ENCODE data around the gene ADCY7. TPM values are rescaled to one million over a fixed set of nuclear protein-coding genes. Genes with fewer than 3 reads are reported as not detected.

The ADCY7 gene
- polyA plus RNA-seq, 1 donor from 2014 or later: 40.6 TPM

DNA sequence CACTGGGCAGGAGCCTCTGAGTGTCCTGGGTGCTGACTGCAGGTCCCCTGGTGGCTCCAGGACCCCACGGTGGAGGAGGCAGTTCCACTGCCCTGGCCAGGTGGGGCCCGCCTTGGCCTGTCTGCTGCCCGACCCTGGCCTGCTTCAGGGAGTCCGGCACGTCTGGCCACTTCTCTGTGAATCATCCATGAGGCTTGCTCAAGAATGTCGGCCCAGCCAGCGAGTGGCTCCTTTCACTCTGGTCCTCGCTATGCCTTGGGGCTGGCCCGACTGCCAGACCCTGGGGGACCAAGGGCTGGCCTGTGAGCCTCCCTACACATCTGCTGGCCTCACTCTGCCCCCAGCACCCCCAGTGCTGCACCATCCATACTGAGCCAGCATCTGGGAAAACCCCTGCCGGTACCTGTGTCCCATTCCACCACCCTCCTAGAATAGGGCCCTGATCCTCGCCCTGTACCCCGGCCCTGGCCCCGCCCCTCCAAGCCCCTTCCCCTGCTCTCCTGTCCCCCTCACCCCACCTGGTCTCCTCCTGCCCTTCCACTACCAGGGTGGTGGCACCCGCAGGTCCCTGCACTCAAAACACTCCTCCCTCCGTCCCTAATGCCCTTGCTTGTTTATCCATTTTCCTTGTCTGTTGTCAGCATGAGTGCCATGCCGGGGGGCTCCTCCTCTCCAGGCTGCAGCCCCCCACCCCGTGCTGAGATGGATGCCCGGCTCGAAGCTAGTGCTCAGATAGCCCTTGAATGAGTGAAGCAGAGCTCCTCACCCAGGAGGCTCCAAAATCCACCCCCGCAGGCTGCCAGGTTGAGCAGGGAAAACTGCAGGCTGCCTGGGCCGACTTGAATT, 35.5 kb downstream of the ADCY7 start:
- Mint-ChIP-seq H3K36me3 (no peaks in the 10 kb centered on the region), H3K27ac (no peak overlapping the region), H3K4me1 (peaks cover 0 to 2% (median 0%) of the 10 kb centered on the region in 3 donors), H3K4me3 (no peak overlapping the region), H3K27me3 (no peaks in the 10 kb centered on the region), H3K9me3 (no peaks in the 10 kb centered on the region)

DNA sequence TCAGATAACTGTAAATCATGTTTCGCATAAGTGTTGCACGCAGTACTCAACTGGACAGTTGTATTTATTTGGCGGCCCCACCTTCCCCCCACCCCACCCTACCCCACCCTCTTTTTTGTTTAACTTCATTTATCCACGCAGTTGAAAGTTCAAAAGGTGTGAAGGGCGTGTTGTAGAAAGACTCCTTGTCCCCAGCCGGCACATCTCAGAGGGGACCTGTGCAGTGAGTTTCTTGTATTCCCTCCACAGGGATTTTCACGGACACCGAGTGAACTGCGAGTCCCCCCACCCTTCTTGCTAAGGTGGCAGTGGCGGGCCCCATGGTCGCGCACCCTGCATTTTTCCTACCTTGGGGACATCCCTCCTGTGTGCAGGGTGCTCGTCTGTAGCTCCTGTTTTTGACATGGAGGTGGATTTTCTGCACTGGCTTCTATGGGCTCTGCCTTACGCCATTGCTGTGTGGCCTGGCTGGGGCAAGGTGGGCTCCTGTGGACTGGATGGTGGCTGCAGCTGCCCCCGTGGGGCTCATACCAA, 36.2 kb downstream of the ADCY7 start:
- no peak overlapping the region for H3K27ac Mint-ChIP-seq
- H3K4me1 Mint-ChIP-seq: peaks cover 0 to 2% (median 0%) of the 10 kb centered on the region in 3 donors
- H3K9me3 Mint-ChIP-seq: no peaks in the 10 kb centered on the region
- no peaks in the 10 kb centered on the region for H3K36me3 Mint-ChIP-seq
- H3K27me3 Mint-ChIP-seq: no peaks in the 10 kb centered on the region
- H3K4me3 Mint-ChIP-seq: no peak overlapping the region

GRCh38 chr16:50303041-50303604, 36.8 kb downstream of the ADCY7 start:
- Mint-ChIP-seq H3K4me1 (peaks cover 0 to 2% (median 0%) of the 10 kb centered on the region in 3 donors), H3K9me3 (no peaks in the 10 kb centered on the region), H3K27ac (no peak overlapping the region), H3K27me3 (no peaks in the 10 kb centered on the region), H3K36me3 (no peaks in the 10 kb centered on the region), H3K4me3 (no peak overlapping the region)

- H3K9me3 Mint-ChIP-seq: no peaks in the 10 kb centered on the region
- H3K4me1 Mint-ChIP-seq: no peaks in the 10 kb centered on the region
- no peaks in the 10 kb centered on the region for H3K36me3 Mint-ChIP-seq
- no peaks in the 10 kb centered on the region for H3K27me3 Mint-ChIP-seq
- H3K4me3 Mint-ChIP-seq: no peak overlapping the region
- no peak overlapping the region for H3K27ac Mint-ChIP-seq
Measured at GRCh38 chr16:50303605-50304466, 37.5 kb downstream of the ADCY7 start.

DNA sequence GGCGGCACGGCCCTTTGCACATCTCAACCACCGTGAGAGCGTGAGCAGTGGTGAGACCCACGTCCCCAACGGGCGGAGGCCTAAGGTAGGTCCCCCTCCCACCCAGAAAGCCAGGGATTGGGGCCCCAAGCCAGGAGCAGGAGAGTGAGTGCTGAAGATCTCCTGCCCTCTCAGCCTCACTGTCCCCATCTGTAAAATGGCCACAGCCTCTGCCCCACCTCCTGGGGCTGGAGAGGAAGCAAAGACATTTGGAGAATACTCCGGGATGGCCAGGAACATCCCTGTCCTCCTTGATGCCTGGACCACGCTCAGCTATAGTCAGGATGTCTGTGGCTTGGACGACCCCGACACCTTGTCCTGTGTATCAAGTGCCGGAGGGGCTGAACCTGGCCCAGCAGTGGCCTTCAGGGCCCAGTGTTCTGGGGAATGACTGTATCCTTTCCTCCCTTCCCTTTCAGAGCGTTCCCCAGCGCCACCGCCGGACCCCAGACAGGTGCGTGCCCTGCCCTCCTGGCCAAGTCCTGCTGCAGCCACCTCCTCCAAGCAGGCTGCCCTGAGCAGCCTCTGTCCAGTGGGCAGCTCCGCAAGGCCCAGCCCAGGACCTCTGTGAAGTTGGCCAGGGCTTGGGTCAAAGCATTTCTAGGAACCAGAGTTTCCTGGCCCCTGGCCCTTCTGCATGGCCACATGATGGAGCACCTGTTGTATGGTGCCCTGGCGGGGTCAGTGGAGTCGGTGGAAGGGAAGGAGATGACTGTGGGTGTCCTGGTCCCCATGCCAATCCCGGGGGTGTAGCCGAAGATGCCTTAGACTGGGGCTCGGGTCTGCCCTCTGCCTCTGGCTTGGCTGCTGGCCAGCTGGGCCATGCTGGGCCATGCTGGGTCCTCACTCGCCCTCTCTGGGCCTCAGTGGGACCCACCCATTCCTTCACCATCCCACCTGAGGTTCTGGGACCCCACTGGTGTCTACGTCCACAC, 38.4 kb downstream of the ADCY7 start:
- no peaks in the 10 kb centered on the region for H3K27me3 Mint-ChIP-seq
- H3K9me3 Mint-ChIP-seq: no peaks in the 10 kb centered on the region
- H3K27ac Mint-ChIP-seq: no peak overlapping the region
- H3K4me3 Mint-ChIP-seq: peak overlapping the region in 1 of 4 donors; percentile 8
- H3K36me3 Mint-ChIP-seq: no peaks in the 10 kb centered on the region
- H3K4me1 Mint-ChIP-seq: no peaks in the 10 kb centered on the region

- Mint-ChIP-seq H3K4me1 (no peaks in the 10 kb centered on the region), H3K4me3 (no peak overlapping the region), H3K27ac (no peak overlapping the region), H3K36me3 (no peaks in the 10 kb centered on the region), H3K27me3 (no peaks in the 10 kb centered on the region), H3K9me3 (no peaks in the 10 kb centered on the region)
Measured at GRCh38 chr16:50305441-50306061, 39.2 kb downstream of the ADCY7 start.

DNA sequence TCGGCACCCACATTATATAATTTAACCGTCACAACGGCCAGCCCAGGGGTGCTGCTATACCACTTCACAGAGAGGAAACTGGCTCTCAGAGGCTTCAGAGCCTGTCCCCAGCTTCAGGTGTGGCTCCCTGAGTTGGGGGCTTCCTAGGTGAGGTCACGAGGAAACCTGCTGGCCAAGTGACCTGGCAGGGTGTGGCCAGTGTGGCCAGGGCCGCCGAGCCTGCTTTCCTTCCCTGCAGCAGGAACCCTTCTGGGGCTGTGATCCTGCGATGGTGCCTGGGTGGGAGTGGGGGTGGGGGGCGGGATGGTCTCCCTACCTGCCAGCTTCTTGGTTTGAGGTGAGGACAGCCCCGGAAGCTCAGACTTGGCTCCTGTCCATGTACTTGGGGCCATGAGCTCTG, 39.9 kb downstream of the ADCY7 start:
- no peaks in the 10 kb centered on the region for H3K9me3 Mint-ChIP-seq
- no peak overlapping the region for H3K27ac Mint-ChIP-seq
- H3K36me3 Mint-ChIP-seq: no peaks in the 10 kb centered on the region
- H3K27me3 Mint-ChIP-seq: no peaks in the 10 kb centered on the region
- no peak overlapping the region for H3K4me3 Mint-ChIP-seq
- H3K4me1 Mint-ChIP-seq: no peaks in the 10 kb centered on the region

GRCh38 chr16:50308237-50308965, 42.0 kb downstream of the ADCY7 start:
- Mint-ChIP-seq H3K27ac (peak overlapping the region in 2 of 3 donors; percentile 39 to 58), H3K4me3 (no peak overlapping the region), H3K27me3 (no peaks in the 10 kb centered on the region), H3K9me3 (no peaks in the 10 kb centered on the region), H3K36me3 (no peaks in the 10 kb centered on the region), H3K4me1 (no peaks in the 10 kb centered on the region)

GRCh38 chr16:50309156-50309526, 42.8 kb downstream of the ADCY7 start:
- Mint-ChIP-seq H3K9me3 (no peaks in the 10 kb centered on the region), H3K27me3 (no peaks in the 10 kb centered on the region), H3K27ac (peak overlapping the region in 1 of 3 donors; percentile 58), H3K4me3 (no peak overlapping the region), H3K4me1 (peaks cover 0 to 1% (median 0%) of the 10 kb centered on the region in 3 donors), H3K36me3 (no peaks in the 10 kb centered on the region)

DNA sequence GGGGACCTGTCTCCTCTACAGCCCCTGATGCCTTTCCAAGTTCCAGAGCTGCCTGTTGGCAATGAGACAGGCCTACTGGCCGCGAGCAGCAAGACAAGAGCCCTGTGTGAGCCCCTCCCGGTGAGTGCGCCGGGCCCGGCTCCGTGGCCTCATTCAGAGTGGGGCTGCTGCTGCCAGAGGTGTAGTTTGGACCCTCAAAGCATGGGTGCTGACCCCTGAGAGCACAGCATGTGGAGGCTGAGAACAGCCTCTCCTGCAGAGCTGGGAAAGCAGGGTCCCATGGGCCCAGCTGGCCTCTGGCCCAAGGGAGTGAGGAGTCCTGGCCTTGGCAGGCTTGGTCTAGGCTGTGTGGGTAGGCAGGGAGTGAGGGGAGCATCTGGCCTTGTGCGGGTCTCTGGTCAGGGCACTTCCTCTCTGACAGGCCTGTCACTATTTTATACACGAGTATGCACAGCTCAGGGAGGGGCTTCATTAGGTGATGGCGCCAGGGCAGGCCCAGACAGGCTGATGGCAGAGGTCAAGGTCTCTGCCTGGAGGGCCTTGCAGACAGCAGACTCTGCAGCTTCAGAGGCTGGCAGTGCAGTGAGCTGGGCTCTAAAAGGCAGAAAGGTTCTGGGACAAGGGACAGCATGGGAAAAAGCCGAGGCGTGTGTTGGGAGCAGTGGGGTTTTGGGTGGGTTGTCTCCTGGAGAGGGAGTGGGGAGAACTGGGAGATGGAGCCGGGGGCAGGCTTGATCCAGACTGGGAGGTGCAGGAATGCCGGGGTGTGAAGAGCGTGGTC, 43.4 kb downstream of the ADCY7 start:
- H3K27ac Mint-ChIP-seq: peak overlapping the region in 2 of 3 donors; percentile 65 to 68
- no peaks in the 10 kb centered on the region for H3K36me3 Mint-ChIP-seq
- H3K4me3 Mint-ChIP-seq: no peak overlapping the region
- H3K9me3 Mint-ChIP-seq: no peaks in the 10 kb centered on the region
- no peaks in the 10 kb centered on the region for H3K27me3 Mint-ChIP-seq
- H3K4me1 Mint-ChIP-seq: peaks cover 0 to 1% (median 0%) of the 10 kb centered on the region in 3 donors

DNA sequence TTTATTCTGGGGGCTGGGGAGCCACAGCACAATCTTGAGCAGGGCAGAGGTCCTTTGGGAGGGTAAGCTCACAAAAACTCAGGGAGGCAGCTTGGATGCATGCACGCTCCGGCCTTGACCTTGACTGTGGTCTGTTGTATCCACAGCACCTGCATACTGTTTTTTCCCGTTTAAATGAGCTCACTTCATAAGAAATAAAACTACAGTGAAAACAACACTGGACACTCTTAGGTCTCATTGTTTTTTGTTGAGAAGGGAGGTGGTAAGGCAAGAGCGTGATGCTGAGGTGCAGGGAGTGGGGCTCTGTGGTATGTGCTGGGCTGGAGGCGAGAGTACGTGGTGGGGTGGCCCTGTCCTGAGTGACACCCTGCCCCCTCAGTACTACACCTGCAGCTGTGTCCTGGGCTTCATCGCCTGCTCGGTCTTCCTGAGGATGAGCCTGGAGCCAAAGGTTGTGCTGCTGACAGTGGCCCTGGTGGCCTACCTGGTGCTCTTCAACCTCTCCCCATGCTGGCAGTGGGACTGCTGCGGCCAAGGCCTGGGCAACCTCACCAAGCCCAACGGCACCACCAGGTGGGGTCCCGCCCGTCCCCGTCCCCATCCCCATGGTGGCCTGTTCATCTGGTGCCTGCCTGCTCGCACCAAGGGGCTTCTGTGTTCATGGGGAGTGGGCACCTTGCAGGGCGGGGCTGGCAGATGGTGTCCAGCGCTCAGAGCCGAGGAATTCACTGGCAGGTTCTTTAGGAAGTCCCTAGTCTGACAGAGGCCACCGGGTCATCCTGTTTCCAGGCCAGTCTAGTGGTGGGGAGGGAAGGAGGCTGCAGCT, 44.2 kb downstream of the ADCY7 start:
- H3K36me3 Mint-ChIP-seq: no peaks in the 10 kb centered on the region
- H3K9me3 Mint-ChIP-seq: no peaks in the 10 kb centered on the region
- peak overlapping the region in 1 of 3 donors; percentile 68 for H3K27ac Mint-ChIP-seq
- peak overlapping the region in 1 of 4 donors; percentile 77 for H3K4me3 Mint-ChIP-seq
- H3K4me1 Mint-ChIP-seq: peaks cover 0 to 1% (median 0%) of the 10 kb centered on the region in 3 donors
- no peaks in the 10 kb centered on the region for H3K27me3 Mint-ChIP-seq

DNA sequence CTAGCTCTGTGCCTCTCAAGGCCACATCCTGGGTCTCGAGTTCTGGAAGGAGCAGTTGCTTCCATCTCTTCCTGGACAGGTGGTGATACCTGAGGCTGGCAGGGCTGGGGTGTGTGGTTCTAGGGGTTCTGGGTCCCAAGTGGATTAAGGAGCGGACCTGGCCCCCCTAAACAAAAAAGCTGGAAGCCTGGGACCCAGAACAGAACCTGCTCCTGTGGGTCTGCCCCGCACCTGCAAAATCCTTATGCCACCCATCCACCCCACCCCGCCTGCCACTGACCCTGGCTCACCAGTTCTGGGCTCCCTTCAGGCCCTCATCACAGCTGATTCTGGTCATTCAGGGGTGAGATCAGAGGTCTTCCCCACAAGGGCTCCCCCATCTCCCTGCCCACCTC, 44.8 kb downstream of the ADCY7 start:
- H3K4me3 Mint-ChIP-seq: no peak overlapping the region
- H3K27me3 Mint-ChIP-seq: no peaks in the 10 kb centered on the region
- no peaks in the 10 kb centered on the region for H3K36me3 Mint-ChIP-seq
- no peaks in the 10 kb centered on the region for H3K9me3 Mint-ChIP-seq
- H3K27ac Mint-ChIP-seq: no peak overlapping the region
- peaks cover 0 to 1% (median 0%) of the 10 kb centered on the region in 3 donors for H3K4me1 Mint-ChIP-seq
